ENCODE results near the gene KYNU.
"Not testable (repeated sequence)": the region's sequence is repeated elsewhere in the genome, so short reads cannot be mapped to it uniquely, and the experiment has no call there.

Gene KYNU

DNA sequence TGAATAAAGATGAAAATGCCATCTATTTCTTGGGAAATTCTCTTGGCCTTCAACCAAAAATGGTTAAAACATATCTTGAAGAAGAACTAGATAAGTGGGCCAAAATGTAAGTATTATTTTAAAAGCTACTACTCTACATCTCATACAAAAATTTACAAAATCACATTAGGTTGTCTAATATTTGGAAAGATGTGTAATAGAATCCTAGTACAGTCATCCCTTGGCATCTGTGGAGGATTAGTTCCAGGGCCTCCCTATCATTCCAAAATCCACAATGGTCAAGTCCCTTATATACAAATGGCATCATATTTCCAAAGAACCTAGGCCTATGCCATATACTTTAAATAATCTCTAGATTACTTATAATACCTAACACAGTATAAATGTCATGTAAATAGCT is 41.2 kb downstream of the KYNU start:
- DNase-seq (ENCODE audit: low spot score) = no peak

DNA sequence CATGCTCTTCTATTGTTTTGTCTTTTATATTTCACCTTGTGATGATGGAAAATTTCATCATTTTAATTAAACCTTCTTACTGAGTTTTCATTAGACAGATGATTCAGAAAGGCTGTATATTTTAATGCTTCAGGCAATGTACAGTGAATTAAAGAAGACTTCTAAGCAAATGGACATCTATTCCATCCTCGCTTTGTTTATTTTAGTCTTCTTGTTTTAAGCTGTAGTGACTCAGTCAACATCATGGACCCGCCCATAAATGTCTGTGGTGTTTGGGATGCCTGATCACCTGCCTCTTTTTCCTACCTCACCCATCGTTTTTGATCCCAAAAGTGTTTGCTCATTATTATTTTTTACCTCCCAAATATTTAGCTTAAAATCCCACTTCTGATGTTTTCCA is 43.1 kb downstream of the KYNU start:
- no peak for DNase-seq (ENCODE audit: low spot score)

DNA sequence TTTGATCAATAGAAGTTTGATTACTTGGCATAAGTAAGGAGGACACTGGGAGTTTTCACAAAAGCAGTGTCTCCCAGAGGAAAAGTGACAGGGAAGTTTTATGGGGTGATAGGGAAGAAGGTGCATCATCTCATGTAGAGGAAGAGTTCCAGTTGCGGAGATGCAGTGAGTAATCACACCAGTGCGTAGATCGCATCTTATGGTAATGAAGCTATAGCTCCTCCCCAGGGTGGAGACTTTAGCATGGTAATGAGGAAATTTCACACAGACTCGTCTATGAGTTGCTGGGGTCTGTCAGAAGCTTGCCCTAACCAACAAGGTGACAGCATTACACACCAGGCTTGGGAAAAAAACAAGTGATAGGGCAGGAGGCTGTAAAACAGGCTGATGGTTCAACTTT is 49.0 kb downstream of the KYNU start:
- DNase-seq (ENCODE audit: low spot score) = no peak

DNA sequence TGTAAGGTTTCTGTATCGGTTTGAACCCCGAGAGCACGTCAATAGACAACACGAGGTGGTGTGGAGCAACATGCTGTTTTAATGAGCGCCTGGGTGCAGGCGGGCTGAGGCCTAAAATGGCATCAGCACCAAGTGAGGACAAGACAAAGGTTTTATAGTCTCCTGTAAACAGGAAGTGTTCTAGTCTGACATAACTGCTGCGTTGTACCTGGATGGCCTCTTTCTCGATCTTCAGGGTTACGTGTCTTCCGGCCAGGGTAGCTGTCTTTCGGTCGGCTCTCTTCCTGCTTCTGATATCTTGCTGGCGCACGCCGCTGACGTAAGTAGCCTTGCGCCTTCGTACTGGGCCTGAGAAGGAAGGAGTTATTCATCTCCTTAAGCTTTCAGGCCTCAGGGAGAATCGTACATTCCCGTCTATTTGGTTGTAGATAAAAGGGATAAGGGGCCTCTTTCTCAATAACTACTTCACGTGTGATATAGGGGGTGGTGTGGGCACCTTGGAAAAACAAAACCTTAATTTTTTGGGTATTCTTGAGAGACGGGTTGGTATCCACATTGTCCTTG is 53.5 kb downstream of the KYNU start:
- DNase-seq (ENCODE audit: low spot score) = no peak

DNA sequence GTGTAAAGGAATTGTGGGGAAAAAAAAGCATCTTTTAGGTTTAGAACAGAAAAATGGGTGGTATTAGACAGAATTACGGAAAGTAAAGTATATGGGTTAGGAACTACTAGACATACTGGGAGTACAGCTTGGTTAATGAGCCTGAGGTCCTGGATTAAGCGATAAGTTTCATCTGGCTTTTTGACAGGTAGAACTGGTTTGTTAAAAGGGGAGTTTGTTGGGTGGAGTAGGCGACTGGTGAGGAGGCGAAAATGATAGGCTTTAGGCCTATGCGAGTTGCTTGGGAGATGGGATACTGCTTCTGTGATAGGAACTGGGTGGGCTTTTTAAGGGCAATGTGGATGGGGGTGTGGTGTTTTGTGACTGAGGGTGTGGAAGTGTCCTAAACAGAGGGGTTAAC is 56.5 kb downstream of the KYNU start:
- DNase-seq (ENCODE audit: low spot score) = no peak

DNA sequence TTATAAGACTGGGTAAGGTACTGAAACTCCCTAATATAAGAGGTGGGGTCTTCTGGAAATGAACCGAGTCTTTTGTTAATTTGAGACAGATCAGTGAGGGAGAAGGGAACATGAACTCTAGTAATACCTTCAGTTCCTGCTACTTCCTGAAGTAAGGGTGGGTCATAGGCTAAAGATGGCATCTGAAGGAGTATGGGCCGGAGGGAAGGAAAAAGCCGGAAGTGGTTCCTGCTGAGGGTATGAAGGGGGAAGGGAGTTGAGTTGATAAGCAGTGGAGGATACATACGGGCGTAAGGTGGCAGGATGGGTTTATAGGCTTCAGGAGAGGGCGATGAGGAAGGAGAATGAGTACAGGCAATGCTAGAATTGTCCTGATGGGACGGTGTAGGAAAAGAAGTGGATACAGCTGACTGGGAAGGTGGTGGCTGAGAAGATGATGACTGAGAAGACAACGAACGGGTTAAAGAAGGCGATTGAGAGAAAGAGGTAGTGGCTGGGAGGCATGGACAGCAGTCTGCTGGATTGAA is 58.2 kb downstream of the KYNU start:
- DNase-seq (ENCODE audit: low spot score) = no peak

DNA sequence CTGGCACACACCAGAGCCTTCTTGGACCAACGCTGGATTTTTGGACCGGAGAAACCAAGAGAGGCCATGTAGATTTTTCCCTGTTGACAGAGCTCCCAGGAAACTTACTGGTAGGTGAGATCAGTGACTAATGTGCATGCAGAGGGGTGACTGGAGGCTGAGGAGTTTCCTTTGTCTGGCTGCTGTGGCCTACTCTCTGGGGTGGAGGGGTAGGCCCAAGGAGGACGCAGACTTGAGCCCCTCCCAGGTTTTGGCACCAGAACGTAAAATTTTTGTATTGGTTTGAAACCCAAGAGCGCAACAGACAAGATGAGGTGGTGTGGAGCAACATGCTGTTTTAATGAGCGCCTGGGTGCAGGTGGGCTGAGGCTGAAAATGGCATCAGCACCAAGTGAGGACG is 59.2 kb downstream of the KYNU start:
- no peak for DNase-seq (ENCODE audit: low spot score)

DNA sequence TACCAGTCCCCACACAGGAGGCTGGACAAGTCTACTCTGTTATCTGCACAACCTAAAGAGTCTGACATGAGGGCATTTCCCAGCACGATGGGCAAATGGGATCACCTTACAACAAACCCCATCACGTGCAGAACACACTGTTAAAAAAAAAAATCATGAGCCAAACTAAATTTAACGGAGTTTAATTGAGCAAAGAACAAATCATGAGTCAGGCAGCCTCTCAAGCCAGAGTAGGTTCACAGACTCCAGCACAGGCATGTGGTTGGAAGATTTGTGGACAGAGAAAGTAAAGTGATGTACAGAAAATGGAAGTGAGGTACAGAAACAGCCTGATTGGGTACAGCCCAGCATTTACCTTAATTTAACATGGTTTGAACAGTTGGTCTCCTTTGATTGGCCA is 59.9 kb downstream of the KYNU start:
- DNase-seq (ENCODE audit: low spot score) = no peak

DNA sequence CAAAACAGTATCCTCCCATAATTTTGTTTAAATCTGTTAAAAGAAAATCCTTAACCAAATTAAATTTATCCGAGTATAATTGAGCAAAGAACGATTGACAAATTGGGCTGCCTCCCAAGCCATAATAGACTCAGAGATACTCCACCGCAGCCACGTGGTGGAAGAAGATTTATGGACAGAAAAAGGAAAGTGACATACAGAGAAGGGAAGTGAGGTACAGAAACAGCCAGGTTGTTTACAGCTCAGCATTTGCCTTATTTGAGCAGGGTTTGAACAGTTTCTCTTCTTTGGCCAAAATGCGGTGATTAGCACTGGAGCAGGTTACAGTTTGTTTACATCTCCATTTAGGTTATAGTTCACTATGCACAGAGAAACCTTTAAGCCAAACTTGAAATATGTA is 60.8 kb downstream of the KYNU start:
- DNase-seq (ENCODE audit: low spot score) = no peak

DNA sequence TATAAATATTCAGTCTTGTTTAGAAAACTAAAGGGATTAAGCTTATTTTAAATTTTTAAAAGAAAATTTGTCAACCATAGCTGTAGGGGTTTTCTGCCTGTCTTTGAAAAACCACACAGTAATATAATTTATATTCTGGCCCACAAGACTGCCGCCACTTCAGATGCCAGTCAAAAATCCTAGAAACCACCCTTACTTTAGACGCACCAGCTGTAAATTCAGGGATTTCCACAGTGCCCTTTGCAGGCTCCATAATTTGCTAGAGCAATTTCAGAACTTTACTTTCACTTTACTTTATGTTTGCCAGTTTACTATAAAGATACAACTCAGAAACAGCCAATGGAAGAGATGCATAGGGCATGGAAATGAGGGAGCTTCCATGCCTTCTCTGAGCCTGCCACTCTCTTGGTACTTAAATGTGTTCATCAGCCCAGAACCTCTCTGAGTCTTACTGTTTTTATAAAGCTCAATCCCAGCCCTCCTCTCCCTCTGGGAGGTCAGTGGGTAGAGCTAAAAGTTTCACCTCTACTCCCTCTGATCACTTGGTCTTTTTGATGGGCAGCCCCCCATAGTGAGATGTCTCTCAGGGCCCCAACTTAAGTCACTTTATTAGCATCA is 63.3 kb downstream of the KYNU start:
- DNase-seq (ENCODE audit: low spot score) = no peak

DNA sequence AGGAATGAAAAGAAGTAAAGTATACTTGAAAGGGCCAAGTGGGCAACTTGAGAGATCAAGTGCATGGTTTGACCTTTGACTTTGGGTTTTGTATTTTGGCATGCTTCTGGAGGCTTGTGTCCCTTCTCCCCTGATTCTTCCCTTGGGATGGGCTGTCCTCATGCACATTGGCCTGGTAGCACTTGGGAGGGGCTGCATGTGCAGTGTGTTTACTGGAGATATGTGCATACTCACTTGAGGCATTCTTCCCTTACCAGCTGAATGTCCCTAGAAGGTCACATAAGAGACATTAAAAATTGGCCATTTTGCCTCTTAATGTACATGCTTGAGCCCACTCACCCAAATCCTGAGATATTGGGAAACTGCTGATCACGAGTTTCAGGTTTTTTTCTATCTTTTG is 65.2 kb downstream of the KYNU start:
- DNase-seq (ENCODE audit: low spot score) = no peak

DNA sequence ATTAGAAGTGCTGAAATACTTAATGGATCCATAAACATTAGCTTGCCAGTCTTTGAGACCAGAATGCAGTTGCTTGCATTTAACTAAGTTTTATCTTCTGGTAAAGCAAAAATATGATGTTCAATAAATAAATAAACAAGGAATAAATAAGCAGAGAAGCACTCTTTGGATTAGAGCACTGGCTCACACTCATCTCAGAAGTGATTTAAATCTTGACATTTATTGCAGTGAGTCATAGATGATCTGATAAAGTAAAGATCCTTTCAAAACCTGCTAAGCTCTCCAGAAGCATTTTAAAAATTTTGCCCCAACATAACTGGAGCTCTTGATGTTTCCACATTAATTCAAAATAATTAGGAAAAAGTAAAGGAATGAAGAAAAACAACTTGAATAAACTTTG is 66.8 kb downstream of the KYNU start:
- DNase-seq (ENCODE audit: low spot score) = peak; percentile 55

DNA sequence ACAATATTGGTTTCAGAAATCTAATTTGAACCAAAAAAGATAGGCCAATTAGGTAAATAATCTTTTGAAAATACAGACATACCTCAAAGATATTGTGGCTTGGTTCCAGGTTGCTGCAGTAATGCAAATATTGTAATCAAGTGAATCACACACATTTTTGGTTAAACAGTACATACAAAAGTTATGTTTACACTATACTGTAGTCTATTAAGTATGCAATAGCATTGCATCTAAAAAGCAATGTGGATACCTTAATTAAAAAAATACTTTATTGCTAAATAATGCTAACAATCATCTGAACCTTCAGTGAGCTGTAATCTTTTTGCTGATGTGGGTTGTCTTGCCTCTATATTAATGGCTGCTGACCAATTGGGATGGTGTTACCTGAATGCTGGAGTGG is 67.3 kb downstream of the KYNU start:
- no peak for DNase-seq (ENCODE audit: low spot score)

DNA sequence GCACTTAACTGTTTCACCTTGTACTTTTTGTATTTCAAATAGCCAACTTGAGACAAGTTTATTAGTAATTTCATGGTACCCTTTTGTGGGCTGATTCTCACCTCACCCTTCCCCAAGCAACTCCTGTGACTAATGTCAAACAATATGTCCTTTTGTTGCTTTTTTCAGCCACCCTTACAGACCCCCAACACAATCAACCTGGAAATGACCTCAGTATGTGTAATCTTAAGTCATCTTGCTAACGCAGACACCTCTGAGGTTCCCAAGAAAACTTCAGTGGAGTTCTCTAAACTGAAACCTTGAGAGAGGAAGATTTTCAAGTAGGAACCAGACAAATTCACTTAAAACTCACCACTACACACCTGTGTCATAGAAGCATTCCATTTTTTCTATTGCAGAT is 69.5 kb downstream of the KYNU start:
- DNase-seq (ENCODE audit: low spot score) = no peak

DNA sequence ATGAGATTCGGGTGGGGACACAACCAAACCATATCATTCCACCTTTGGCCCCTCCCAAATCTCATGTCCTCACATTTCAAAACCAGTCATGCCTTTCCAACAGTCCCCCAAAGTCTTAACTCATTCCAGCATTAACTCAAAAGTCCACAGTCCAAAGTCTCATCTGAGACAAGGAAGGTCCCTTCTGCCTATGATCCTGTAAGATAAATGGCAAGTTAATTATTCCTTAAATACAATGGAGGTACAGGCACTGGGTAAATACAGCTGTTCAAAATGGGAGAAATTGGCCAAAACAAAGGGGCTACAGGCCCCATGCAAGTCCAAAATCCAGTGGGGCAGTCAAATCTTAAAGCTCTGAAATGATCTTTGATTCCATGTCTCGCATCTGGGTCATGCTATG is 71.3 kb downstream of the KYNU start:
- not testable (repeated sequence) for DNase-seq (ENCODE audit: low spot score)

DNA sequence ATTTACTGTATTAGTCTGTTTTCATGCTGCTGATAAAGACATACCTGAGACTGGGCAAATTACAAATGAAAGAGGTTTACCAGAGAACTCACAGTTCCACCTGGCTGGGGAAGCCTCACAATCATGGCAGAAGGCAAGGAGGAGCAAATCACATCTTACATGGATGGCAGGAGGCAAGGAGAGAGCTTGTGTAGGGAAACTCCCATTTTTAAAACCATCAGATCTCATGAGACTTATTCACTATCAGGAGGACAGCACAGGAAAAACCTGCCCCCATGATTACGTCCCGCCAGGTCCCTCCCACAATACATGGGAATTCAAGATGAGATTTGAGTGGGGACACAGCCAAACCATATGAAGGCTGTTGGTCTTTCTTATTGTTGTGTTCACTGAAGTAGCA is 72.9 kb downstream of the KYNU start:
- not testable (repeated sequence) for DNase-seq (ENCODE audit: low spot score)

DNA sequence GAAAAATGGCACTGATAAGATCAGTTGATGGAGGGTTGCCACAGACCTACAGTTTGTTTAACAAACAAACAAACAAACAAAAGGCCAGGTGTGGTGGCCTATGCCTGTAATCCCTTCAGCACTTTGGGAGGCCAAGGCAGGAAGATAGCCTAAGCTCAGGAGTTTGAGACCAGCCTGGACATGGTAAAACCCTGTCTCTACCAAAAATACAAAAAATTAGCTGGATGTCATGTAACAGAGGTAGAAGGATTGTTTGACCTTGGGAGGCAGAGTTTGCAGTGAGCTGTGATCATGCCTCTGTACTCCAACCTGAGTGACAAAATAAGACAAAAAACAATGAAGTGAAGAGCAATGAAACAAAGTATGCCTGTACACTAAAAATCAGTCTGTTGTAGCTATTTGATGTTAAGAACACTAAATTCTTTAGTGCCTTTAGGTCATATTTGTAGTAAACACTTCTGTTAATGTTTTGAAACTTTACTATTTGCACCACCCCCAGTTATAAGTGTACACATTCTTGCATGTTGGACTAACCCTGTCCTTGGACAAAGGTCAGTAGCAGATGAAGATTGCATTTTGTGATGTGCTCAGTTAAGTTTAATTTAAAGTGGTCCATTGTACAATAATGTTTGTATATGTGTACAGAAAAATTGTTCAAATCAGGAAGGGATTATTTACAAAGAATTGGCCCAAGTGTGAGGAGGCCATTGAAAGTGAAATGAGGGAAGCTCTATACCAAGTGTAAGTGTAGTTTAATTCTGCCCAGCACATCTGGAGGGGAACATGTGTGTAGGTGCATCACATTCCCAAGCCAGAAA is 73.9 kb downstream of the KYNU start:
- no peak for DNase-seq (ENCODE audit: low spot score)

DNA sequence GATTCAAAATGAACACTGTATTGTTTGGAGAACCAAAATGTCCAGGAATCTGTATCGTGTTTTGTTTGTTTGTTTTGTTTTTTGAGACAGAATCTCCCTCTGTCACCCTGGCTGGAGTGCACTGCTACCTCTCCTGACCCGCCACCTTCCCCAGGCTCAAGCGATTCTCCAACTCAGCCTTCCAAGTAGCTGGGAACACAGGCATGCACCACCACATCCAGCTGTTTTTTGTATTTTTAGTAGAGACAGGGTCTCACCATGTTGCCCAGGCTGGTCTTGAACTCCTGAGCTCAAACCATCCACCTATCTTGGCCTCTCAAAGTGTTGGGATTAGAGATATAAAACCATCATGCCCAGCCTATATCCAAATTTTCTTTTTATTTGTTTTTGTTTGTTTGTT is 74.6 kb downstream of the KYNU start:
- no peak for DNase-seq (ENCODE audit: low spot score)

DNA sequence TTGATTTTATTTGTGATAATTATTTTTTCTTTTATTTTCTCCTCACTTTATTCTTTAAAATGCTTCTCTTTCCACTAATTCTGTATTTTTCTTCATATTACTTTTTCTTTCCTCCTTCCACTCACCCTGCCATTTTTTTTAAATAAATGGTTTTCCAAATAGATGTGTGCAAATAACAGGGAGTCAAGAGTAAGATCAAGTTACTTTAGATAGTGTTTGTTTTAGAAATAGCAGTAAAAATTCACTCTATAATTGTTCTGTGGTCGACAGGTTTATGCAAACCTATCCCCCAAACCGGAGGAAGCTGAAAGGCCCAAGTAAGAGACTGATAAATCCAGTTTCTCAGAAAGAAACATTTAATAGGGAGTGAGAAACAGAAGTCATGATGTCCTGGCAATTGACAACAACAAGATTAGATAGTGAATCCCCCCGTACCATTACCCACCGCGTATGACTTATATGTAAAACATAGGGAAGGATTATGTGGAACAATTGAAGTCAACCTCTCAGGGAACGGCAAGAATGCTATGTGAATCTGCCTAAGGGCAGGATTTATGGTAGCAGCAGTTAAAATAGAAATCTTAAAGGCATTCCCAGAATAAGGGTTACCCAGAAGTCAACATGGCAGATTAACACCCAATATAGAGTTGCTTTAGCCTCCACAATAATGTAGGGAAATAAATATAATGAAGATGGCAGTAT is 75.5 kb downstream of the KYNU start:
- no peak for DNase-seq (ENCODE audit: low spot score)

DNA sequence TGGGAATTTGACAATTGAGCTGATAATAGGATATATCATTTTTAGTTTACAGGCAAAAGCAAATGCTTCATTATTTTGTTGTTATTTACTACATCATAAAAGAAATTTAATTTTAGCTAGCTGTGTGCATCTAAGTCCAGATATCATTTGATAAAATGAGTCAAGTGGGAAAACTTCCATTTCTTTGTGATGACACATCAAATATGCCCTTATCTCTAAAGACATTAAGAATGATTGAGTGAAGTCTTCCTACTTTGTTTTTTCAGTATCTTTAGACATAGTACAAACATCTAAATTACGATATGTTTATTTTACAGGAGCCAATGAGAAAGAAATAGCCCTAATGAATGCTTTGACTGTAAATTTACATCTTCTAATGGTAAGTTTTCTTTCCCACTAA is 77.0 kb downstream of the KYNU start:
- DNase-seq (ENCODE audit: low spot score) = no peak

DNA sequence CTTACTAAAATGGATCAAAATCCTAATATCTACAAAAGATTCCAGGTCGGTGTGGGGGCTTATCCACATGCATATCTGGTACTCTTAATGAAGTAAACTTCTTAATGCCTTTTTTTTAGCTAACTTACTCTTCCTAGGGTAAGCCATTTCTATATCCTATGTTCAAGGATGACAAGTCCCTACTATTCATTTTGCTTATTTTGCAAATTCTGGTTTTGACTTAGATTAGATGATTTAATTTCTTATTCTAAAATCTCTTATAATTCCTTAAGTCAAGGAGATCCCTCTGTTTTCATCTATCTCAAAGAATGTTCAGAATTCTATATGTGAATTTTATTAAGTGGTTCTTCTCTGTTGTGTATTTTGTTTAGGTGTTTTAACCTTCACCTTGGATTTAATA is 79.7 kb downstream of the KYNU start:
- DNase-seq (ENCODE audit: low spot score) = no peak

DNA sequence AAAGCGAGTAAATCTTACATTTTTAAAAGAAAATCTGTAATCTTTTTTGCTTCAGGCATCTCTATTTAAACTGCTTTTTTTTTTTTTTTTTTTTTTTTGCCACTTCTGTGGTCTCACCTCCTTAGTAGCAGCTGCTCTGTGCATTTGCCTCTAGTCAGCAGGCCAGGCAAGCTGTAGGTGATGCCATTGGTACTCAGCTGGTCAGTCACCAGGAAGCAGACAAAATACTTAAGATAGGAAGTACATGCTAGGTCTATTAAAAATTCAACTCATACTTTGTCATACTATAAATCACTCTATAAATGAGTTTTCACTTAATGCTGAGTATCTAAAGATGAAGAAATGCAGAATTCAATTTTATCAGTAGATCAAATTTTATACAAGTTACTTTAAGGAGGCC is 83.7 kb downstream of the KYNU start:
- no peak for DNase-seq (ENCODE audit: low spot score)

DNA sequence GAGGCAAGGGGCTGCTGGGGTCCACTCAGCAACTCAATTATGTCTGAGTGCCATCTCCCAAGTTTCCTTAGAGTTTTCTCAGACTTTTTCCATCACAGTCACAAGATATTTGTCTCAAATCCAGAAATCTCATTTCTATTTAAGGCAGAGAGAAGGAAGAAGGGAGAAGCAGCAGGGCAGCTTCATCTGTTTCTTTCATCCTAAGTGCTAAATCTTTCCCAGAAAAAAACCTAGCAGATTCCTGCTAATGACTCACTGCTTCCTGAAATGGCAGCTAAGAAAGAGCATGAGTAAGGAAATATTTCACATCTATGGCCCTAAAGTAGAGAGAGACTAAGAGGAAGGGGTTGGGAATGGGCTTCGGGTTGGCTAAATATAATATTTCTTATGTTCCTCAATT is 88.0 kb downstream of the KYNU start:
- no peak for DNase-seq (ENCODE audit: low spot score)
